NCI-H82 treated with DMSO at 0.1 percent for 48 hours (cell line): ENCODE measurements around the gene RAB4A.

Source experiments
- DNase-seq: peaks from one replicate; lab custom pipeline; 2025; ENCODE audit not compliant: unreplicated experiment; lab: John Stamatoyannopoulos, UW

RAB4A gene

GRCh38 chr1:229243638-229244037, 27.3 kb upstream of the RAB4A start:
- no peak for DNase-seq

GRCh38 chr1:229244091-229244490, 26.8 kb upstream of the RAB4A start:
- DNase-seq: no peak

- DNase-seq: peak; percentile 92
Measured at GRCh38 chr1:229247871-229248270, 23.0 kb upstream of the RAB4A start.

- DNase-seq: no peak
Measured at GRCh38 chr1:229248821-229249817, 21.8 kb upstream of the RAB4A start.

DNA sequence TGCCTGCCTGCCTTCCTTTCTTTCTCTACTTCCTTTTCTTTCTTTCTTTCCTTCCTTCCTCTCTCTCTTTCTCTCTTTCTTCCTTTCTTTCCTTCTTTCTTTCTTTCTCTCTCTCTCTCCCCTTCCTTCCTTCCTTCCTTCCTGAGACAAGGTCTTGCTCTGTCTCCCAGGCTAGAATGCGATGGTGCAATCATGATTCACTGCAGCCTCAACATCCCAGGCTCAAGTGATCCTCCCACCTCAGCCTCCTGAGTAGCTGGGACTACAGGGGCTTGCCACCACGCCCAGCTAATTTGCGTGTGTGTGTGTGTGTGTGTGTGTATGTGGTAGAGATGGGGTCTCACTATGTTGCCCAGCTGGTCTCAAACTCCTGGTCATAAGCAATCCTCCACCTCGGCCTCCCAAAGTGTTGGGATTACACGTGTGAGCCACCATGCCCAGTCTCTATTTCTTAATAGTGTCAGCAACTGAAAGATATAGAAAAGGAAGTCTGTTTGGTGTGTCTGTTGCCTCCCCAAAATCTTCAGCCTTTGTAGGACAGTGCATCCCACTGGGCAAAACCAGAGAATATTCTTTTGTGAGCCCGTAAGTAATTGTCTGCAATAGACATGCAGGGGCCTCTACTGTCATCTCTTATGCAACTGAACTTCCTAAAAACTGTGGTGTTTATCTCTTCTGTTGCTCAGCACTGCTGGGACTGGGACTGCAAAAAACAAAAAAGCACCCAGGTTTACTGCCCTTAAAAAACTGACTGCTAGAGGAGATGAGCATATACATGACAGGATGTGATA, 20.9 kb upstream of the RAB4A start:
- DNase-seq: no peak

GRCh38 chr1:229251185-229251584, 19.7 kb upstream of the RAB4A start:
- no peak for DNase-seq

GRCh38 chr1:229252228-229252984, 18.5 kb upstream of the RAB4A start:
- no peak for DNase-seq

GRCh38 chr1:229253151-229253974, 17.5 kb upstream of the RAB4A start:
- DNase-seq: no peak

DNA sequence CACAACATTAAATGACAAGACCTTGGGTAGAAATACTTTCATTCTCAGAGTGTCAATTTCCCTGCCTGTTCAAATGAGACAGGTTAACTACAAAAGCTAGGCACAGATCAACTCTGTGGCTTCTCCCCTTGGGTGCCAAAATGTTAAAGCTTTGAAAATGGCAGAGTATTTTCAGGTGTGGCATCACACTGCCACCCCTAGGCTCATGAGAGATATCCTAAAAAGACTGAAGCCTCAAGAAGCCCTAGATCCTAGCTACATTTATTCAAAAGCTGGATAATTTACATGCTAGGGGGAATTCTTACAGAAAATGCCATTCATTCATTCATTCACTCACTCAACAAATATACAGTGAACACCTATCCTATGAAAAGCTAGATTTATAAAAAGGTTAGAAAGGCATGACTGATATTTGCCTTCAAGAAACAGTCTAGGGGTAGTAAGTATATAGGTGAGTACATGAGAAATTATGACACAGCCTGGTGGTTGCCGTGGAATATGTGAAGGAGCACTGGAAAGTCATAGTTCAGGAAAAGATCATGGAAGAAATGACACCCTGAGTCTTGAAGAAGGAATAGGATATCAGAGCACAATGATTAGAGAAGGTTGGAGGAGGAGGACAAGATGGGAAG, 15.9 kb upstream of the RAB4A start:
- DNase-seq: peak; percentile 31

DNA sequence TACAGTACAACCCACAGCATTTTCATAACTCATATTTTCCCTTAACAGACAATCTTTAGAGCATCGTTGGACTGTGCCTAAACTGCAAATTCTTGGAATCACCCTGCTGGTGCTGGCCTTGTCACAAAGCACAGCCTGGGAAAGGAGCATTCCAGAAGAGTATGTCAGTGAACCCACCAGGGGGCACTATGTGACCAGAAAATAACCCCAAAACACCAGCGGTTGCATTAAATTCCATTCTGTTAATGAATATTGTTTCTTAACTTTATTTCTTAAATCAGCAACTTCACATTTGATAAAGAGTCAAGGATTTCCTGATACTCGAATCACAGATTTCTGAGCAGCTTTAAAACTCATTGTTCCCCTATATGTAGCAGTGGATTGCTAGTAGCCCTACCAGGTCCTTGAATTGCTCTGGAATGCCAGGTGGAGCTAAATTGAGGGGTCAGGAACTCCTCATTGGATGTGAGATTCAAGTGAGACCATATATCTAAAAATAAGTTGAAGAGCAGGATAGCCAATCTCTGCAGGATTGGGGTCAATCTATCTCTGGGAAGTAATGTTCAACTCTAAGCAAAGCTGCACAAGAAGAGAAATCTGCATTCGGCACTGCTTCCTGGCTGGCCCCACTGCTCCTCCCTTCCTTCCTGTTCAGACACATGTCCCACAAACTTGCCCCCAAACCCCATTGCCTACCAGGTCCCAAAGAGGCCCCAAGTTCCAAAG, 12.7 kb upstream of the RAB4A start:
- DNase-seq: peak; percentile 60

- no peak for DNase-seq
Measured at GRCh38 chr1:229258757-229259060, 12.2 kb upstream of the RAB4A start.

- no peak for DNase-seq
Measured at GRCh38 chr1:229260297-229260696, 10.6 kb upstream of the RAB4A start.

DNA sequence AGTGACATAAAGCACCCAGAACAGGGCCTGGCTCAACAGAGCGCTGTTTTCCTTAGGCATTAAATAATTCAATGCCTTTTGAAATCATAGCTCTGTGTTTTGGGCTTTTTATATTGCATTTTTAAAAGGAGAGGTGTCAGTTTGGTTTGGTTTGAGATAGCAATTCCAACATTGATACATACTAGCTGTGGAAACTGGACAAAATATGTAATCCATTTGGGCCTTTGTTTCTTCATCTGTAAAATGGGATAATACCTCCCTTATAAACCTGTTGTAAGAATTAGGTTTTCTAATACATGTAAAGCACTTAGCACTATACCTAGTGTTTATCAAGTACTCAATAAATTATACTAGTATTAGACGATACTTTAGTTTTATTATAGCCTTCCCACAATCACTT, 8.7 kb upstream of the RAB4A start:
- no peak for DNase-seq

DNA sequence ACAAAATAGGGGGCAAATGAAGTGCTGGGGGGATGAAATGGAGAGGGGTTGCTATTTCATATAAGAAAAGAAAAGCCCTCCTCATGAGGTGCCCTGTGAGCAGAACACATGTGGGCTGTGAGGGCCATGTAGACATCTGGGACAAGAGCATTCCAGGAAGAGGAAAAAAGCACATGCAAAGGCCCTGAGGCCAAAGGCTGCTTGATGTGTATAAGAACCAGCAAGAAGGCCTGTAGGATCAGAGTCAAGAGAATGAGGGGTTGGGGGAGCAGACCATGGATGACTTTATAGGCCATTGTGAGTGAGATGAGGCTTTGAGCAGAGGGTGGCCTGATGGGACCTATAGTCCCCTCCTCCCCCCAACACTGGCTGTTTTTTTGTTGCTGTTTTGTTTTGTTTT, 7.7 kb upstream of the RAB4A start:
- no peak for DNase-seq

- DNase-seq: no peak
Measured at GRCh38 chr1:229264068-229264467, 6.8 kb upstream of the RAB4A start.

DNA sequence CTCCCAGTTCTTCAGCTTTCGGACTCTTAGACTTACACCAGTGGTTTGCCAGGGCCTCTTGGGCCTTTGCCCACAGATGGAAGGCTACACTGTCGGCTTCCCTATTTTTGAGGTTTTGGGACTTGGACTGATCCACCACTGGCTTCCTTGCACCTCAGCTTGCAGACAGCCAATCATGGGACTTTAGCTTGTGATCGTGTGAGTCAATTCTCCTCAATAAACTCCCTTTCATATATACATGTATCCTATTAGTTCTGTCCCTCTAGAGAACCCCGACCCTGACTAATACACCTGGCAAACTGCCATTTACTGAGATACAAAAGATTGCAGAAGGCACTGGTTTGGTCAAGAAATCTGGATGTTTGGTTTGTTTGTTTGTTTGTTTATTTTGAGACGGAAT, 6.4 kb upstream of the RAB4A start:
- DNase-seq: no peak

- DNase-seq: no peak
Measured at GRCh38 chr1:229266274-229266673, 4.6 kb upstream of the RAB4A start.

DNA sequence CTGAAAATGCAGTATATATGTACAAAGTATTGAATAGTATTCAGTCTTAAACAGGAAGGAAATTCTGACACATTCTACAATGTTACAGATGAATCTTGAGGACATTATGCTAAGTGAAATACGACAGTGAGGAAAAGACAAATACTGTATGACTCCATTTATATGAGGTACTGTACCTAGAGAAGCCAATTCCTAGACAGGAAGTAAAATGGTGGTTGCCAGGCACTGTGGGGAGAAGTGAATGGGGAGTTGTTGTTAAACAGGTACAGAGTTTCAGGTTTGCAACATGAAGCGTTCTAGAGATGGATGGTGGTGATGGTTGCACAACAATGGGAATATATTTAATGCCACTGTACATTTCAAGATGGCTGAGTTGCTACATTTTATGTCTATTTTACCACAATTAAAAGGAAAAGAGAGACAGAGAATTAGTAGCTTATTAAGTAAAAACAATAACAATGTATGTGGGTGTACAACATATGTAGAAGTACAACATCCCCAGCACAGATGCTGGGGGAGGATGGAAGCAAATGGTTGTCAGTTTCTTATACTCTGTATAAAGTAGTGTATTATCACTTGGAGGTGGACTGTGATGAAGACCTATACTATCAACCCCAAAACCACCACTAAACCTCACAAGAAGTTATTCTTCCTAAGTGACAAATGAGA, 3.9 kb upstream of the RAB4A start:
- no peak for DNase-seq

DNA sequence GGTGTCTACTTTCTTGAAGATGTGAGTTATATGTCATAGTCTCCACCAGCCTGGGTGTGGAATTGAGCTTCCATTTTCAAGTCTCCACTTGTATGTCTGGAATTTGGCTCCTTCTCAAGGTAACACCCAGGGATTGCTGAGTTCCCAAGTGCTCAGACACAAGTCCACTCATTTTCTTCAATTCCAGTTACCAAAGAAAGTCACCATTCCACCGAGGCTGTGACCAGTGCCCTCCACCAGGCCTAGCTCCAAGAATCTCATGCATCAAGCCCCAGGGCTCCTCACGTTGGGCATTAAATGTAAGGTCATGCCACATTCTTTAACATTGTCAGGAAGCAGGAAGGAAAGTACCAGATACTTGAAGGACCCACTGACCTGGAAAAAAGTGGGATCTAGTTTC, 2.4 kb upstream of the RAB4A start:
- no peak for DNase-seq
